ENCODE measurements around the gene FIBP. TPM values are rescaled to one million over a fixed set of nuclear protein-coding genes. Genes with fewer than 3 reads are reported as not detected.

FIBP gene
- total RNA-seq, 3 donors from 2014 or later = 51.2 to 68.5 (median 51.7) TPM

DNA sequence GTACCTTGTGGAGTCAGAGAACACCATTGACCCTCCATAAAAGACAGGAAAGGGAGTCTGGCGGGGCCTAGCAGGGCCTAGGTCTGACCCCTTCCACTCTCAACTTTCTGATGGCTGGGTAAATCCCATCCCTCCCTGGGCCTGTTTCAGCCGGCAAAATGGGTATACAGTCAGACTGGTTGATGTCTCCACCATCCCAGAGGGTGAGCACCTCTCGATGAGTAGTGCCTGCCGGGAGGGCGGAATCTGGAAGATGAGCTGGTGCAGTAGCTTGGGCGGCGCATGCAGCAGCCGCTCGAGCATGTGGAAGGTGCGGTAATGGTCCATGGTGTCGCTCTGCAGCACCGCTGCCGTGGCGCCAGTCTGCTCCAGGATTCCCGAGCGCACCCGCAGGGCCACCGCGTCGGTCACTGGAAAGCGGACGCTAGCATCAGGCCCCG is 528 bp downstream of the FIBP start:
- peaks cover 16 to 23% of the 10 kb centered on the region in 2 donors for H3K4me1 ChIP-seq
- intact Hi-C loops (cut with DNase I; ENCODE audit: low total_unique reads) = loop anchor here (10.0 kb wide), 1 partner anchor 77 kb away; the partner anchor contains the start of gene SART1
- H3K27me3 ChIP-seq = no peaks in the 10 kb centered on the region
- peak overlapping the region; percentile 66 to 92 (median 81) for H3K4me3 ChIP-seq
- no peaks in the 10 kb centered on the region for H3K36me3 ChIP-seq
- H3K27ac ChIP-seq = peak overlapping the region; percentile 94 to 99
- no peak for DNase-seq (ENCODE audit: low spot score in 2 of 2)
- TF ChIP-seq, protein P1, sequence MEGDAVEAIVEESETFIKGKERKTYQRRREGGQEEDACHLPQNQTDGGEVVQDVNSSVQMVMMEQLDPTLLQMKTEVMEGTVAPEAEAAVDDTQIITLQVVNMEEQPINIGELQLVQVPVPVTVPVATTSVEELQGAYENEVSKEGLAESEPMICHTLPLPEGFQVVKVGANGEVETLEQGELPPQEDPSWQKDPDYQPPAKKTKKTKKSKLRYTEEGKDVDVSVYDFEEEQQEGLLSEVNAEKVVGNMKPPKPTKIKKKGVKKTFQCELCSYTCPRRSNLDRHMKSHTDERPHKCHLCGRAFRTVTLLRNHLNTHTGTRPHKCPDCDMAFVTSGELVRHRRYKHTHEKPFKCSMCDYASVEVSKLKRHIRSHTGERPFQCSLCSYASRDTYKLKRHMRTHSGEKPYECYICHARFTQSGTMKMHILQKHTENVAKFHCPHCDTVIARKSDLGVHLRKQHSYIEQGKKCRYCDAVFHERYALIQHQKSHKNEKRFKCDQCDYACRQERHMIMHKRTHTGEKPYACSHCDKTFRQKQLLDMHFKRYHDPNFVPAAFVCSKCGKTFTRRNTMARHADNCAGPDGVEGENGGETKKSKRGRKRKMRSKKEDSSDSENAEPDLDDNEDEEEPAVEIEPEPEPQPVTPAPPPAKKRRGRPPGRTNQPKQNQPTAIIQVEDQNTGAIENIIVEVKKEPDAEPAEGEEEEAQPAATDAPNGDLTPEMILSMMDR (IDR thresholded peaks at IDR 0.05) = no peak
- no peak for TF ChIP-seq POLR2AphosphoS5 (IDR thresholded peaks at IDR 0.05)
- no peak for TF ChIP-seq POLR2A (IDR thresholded peaks at IDR 0.05)
- no peaks in the 10 kb centered on the region for H3K9me3 ChIP-seq

DNA sequence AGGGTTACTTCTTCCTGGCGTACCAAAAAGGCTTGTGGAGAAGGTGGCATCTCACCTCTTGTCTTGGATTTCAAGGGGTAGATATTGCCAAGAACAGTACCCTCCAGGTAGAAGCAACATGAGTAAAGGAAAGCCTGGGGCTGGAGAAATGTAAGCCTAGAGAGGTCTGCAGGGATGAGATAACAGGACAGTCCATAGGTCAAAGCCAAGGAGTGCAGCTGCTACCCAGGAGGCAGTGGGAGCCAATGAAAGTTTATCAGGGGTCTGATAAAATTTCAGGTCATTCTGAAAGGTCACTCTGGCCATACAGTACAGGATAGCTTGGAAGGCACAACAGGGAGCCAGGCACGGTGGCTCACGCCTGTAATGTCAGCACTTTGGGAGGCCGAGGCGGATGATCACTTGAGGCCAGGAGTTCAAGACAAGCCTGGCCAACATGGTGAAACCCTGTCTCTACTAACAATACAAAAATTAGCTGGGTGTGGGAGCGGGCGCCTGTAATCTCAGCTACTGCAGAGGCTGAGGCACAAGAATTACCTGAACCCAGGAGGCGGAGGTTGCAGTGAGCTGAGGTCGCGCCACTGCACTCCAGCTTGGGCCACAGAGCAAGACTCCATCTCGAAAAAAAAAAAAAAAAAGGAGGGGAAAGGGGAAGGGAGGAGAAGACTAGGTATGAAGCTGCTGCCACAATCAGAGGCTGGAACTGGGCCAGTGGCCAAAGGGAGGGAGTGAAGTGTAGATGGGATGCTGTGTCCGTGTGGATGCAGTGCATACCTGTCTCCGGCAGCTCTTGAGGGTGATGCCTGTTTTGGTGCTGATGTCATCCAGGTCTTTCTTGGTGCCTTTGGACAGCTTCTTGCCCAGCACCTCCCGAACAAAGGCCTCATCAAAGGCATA is 1.2 kb downstream of the FIBP start:
- H3K27me3 ChIP-seq = no peaks in the 10 kb centered on the region
- H3K4me1 ChIP-seq = peaks cover 16 to 20% of the 10 kb centered on the region in 2 donors
- peak overlapping the region; percentile 94 to 99 for H3K27ac ChIP-seq
- TF ChIP-seq POLR2A (IDR thresholded peaks at IDR 0.05) (no peak), POLR2AphosphoS5 (IDR thresholded peaks at IDR 0.05) (no peak)
- TF ChIP-seq, protein P1 (IDR thresholded peaks at IDR 0.05) = no peak
- no peaks in the 10 kb centered on the region for H3K9me3 ChIP-seq
- DNase-seq (ENCODE audit: low spot score in 2 of 2) = no peak
- intact Hi-C loops (cut with DNase I; ENCODE audit: low total_unique reads) = loop anchor here (10.0 kb wide), 1 partner anchor 78 kb away; the partner anchor contains the start of gene SART1
- peak overlapping the region; percentile 66 to 92 (median 81) for H3K4me3 ChIP-seq
- H3K36me3 ChIP-seq = no peaks in the 10 kb centered on the region

DNA sequence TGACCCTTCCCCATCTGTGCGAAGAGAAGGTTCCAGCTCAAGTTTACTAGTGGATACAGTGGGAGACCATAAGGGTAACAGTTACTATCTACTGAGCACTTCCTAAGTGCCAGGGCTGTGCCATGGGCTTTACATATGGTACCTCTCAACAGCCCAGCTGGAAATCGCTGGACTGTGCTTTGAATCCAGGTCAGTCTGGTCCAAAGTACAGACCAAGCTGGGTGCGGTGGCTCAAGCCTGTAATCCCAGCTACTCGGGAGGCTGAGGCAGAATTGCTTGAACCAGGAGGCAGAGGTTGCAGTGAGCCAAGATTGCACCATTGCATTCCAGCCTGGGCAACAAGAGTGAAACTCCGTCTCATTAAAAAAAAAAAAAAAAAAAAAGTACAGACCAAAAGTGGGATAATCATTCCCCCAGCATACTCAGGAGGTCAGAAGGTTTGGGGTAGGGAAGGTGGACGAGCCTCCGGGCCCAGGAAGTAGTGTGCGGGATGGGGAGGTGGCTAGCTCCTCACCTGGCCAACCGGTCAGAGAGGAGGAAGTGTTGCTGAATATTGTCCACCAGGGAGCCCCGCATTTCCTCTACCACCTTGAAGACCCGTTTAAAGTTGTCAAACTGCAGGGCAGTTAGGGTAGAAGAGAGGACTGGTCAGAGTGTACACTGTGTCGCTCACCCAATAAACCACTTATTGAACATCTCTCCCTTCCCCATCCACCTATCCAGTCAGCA is 2.3 kb downstream of the FIBP start:
- Histone ChIP-seq H3K36me3 (no peaks in the 10 kb centered on the region), H3K9me3 (no peaks in the 10 kb centered on the region), H3K27me3 (no peaks in the 10 kb centered on the region), H3K4me3 (no peak overlapping the region), H3K4me1 (peaks cover 10 to 12% of the 10 kb centered on the region in 2 donors), H3K27ac (no peak overlapping the region)
- TF ChIP-seq POLR2A (IDR thresholded peaks at IDR 0.05) (no peak), POLR2AphosphoS5 (IDR thresholded peaks at IDR 0.05) (no peak)
- TF ChIP-seq, protein P1 (IDR thresholded peaks at IDR 0.05) = no peak
- intact Hi-C loops (cut with DNase I; ENCODE audit: low total_unique reads) = loop anchor here (10.0 kb wide), 1 partner anchor 79 kb away; the partner anchor contains the start of gene SART1
- DNase-seq (ENCODE audit: low spot score in 2 of 2) = no peak

DNA sequence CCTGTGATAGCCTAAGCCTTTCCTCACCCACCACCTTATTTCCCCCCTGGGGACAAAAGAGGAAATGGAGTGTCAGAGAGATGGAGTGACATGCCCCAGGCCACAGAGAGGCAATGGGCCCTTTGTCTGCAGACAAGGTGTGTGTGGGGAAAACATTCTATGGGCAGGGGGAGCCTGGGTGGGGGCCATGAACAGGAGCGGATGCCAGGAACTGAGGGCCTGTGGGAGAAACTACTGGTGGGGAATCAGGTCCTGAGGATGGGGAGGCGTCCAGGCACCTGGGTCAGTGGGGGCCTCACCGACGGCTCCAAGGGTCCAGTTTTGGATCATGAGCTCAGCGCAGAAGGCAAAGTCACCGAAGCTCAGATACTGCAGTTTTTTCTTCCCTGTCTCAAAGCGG is 3.0 kb downstream of the FIBP start:
- no peak overlapping the region for H3K27ac ChIP-seq
- TF ChIP-seq, protein P1 (IDR thresholded peaks at IDR 0.05) = no peak
- TF ChIP-seq POLR2A (IDR thresholded peaks at IDR 0.05) = no peak
- TF ChIP-seq POLR2AphosphoS5 (IDR thresholded peaks at IDR 0.05) = no peak
- H3K36me3 ChIP-seq = no peaks in the 10 kb centered on the region
- H3K4me1 ChIP-seq = peaks cover 9 to 12% of the 10 kb centered on the region in 2 donors
- intact Hi-C loops (cut with DNase I; ENCODE audit: low total_unique reads) = loop anchor here (10.0 kb wide), 1 partner anchor 80 kb away; the partner anchor contains the start of gene SART1
- no peak overlapping the region for H3K4me3 ChIP-seq
- no peaks in the 10 kb centered on the region for H3K27me3 ChIP-seq
- H3K9me3 ChIP-seq = no peaks in the 10 kb centered on the region
- no peak for DNase-seq (ENCODE audit: low spot score in 2 of 2)
